Measurements from ENCODE around the gene TRAK1. TPM values are rescaled to one million over a fixed set of nuclear protein-coding genes. Genes with fewer than 3 reads are reported as not detected.
"Not testable (repeated sequence)": the region's sequence is repeated elsewhere in the genome, so short reads cannot be mapped to it uniquely, and the experiment has no call there.

Gene TRAK1
- polyA plus RNA-seq, 1 donor, result 49.7 TPM

DNA sequence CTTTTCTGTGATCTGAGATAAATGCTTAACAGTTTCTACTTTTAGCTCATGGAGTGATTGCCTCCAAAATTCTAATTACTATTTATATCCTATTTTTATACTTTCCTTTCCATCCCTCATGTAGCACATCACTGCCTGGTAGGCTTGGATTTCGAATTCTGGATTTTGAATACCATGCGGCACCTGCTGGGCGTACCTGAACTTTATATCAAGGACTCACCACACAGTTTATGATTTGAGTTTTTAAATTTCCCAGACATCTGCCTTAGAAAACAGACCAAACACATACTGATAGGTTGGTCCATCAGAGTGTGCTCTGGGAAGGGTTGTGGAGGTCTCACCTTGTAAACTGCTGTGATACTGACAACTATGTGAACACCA lies 6.4 kb downstream of the TRAK1 start:
- DNase-seq, result no peak

DNA sequence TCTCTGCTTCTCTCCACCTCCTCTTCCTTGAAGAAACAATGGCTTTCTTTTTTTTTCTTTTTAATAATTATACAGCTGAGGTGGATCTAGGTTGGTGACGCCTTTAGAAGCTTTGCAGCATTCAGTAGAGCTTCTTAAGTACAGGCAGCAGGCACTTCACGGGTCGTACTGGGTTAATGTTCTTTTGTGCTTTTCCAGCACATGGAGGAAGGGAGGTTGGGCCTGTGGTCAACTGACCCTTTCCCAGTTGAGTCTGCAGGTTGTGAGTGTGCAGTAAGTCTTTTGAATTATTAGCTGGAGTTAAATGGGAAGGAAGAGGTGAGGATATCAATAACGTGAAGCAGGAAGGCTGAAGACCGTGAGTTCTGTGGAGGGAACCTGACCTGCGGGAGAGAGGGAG lies 7.0 kb downstream of the TRAK1 start:
- no peak for DNase-seq

DNA sequence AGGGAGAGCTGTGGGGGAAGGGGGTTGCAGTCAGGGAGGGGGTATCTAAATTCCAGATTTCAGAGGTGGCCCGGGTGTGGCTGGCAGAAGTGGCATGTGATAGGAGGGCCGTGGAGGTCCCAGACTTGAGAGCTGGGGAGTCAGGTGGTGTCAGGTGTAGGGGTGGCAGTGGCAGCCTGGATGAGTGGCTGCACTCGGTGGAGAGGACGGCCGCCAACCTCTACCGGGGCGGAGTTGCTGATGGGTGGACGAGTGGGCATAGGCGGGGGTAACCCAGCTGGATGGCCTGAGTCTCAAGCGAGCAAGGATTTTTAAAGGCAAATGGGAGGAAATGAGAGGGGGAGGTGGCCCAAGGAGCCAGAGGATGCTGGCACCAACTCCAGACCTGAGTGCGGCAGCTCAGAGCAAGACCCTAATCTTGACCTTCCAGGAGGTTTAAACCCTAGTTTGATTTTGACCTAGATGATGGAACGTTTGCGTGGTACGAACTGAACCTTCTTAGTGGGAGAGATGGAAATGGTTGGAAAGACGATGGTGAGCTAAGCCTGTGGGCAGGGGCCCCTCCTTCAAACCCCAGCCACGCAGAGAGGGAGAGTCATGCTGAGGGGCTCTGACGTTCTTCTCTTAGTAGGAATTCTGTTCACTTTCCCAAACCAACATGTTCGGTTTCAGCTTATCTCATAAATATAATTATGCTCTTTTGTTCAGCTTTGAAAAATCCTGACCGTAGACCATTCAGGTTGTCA lies 8.0 kb downstream of the TRAK1 start:
- DNase-seq, result no peak

DNA sequence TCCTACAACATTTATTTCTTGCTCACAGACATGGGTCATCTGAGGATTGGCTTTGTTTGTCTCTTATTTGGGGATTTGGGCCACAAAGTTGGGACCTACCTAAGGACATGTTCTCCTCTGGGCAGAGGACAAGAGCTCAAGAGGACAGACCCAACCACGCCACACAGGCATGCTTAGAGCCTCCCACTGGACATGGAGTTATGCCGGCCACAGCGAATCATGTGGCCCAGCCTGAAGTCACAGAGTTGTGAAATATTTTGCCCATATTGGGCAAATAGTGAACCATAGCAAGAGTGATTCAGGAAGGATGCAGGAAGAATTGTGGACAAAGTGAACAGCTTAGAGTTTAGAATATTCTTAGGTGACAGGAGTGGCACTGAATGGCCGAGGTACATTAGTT lies 9.9 kb downstream of the TRAK1 start:
- DNase-seq, result no peak

DNA sequence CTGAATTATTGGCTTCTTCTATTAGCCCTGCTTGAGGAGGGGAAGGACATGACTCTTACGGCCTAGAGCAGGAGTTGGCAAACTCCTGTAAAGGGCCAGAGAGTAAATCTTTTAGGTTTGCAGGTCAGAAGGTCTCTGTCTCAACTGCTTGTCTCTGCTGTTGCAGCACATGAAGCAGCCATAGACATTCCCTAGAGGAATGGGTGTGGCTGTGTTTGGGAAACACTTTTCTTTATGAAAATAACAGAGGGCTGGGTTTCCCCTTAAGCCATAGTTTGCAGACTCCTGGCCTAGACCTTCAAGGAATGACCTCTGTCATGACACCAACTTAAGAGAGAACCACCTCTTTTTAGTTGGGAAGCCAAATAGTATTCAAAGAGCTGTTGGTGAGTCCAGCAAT lies 10.3 kb downstream of the TRAK1 start:
- DNase-seq, result no peak

DNA sequence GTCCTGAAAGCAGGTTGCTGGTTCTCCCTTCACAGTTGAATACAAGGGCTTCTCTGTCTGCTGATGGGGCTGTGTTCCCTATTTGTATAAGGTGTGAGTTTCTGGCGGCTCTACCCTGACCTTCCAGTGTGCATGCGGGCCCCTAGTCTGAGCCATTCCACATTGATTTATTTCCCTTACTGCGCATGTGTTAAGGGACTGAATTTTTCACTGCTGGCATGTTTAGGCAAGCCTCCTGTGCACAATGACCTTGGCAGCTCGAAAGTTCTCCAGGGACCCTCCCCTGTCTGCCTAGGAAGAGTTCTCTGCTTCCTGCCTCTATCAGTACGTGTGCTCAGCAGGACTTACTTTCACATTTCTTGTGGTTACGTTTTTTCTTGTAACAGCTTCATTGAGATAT lies 11.4 kb downstream of the TRAK1 start:
- DNase-seq, result no peak

DNA sequence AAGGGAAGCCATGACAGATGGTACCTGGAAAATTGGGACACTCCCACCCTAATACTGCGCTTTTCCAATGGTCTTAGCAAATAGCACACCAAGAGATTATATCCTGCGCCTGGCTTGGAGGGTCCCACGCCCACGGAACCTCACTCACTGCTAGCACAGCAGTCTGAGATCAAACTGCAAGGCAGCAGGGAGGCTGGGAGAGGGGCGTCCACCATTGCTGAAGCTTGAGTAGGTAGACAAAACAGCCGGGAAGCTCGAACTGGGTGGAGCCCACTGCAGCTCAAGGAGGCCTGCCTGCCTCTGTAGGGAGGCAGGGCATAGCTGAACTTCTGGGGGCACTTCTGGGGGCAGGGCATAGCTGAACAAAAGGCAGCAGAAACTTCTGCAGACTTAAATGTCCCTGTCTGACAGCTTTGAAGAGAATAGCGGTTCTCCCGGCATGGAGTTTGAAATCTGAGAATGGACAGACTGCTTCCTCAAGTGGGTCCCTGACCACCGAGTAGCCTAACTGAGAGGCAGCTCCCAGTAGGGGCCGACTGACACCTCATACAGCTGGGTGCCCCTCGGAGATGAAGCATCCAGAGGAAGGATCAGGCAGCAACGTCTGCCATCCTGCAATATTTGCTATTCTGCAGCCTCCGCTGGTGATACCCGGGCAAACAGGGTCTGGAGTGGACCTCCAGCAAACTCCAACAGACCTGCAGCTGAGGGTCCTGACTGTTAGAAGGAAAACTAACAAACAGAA lies 12.9 kb downstream of the TRAK1 start:
- not testable (repeated sequence) for DNase-seq

DNA sequence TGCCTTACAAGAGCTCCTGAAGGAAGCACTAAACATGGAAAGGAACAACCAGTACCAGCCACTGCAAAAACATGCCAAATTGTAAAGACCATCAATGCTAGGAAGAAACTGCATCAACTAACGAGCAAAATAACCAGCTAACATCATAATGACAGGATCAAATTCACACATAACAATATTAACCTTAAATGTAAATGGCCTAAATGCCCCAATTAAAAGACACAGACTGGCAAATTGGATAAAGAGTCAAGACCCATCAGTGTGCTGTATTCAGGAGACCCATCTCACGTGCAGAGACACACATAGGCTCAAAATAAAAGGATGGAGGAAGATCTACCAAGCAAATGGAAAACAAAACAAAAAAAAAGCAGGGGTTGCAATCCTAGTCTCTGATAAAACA lies 14.8 kb downstream of the TRAK1 start:
- not testable (repeated sequence) for DNase-seq

DNA sequence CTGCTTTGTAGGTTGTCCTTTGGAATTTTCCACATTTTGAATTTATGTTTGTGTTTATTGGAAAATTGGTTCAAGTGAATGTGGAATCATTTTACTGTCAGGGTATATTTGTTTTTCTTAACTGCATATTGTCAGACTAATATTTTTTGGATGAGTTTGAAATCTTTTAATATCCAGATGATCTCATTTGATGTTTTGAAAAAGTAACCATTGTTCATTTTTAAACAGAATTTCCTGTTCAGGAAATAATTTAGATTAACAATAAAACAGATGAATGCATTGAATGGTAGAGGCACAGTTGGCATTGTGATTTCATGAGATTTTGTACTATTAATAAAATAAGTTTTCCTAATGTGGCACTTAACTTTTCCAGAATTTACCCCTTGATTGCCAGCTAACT lies 15.5 kb downstream of the TRAK1 start:
- DNase-seq, result no peak

DNA sequence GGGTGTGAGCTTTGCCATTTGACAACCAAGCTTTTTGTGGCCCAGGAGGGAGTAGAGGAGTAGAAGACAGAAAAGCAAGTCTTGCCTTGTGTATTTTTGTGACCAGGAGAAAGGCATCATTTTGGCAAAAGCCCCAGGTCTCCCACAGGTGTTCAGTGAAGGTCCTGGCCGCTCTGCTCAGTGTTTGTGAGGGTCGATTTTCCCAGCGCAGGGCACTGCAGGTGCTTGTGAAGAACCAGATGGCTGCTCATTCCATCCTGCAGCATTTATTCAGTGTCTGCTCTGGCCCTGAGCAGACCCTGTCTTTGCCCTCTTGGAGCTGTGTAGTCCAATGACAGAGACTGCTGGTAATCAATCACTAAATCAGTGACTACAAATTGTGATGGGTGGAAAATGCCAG lies 19.5 kb downstream of the TRAK1 start:
- DNase-seq, result no peak

DNA sequence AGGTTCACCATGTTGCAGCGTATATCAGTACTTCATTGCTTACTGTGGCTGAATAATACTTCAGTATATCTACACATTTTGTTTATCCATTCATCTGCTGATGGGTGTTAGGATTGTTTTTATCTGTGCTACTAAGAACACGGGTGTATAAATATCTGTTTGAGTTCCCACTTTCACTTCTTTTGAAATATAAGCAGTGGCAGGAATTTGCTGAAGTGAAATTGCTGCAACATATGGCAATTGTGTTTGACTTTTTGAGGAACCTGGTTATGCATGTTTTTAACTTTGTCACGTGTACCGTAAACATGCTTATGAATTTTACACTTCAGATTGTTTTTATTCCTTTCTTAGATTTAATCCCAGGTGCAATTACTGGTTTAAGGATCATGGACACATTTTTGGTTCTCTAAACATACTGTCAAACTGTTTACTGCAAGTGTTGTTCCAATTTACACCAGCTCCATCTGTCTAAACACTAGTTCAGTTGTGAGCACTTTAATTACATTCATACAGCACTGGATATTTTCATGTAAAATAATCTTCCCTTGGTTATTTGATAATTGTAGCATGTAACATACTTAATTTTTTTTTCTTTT lies 23.1 kb downstream of the TRAK1 start:
- DNase-seq, result no peak

DNA sequence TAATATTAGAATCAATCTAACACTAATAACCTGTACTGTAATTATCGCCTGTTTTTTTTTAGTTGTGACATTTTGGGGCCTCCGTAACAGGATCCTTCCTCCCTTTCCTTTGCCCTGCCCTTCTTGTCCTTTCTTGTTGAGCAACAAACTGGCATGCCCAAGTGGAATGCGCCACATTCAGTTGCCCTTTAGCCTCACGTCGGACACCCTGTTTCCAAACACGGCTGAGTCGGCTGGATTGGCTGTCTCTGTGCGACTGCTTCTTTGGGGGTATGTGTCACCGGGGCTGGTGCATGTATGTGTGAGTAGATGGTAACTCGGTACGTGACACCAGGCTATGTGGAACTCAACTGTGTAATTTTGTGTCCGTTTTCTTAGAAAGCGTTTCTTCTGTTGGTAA lies 24.1 kb downstream of the TRAK1 start:
- DNase-seq, result no peak

DNA sequence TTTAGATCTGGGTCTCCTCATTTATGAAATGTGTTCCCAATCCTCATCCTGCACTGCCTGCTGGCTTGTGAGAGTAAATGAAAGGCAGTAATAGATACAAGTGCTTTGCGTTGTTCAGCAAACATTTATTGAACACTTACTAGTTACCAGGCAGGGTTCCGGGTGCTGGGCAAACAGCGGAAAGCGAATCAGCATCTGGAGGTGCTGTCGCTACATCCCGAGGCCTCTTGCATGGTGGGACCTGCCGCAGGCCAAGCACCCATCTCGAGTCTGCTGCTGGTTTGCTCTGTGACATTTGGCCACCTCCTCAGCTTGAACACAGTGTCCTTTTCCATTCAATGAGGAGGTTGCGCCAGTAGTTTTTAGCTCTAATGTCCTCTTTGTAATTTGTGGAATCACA lies 24.8 kb downstream of the TRAK1 start:
- no peak for DNase-seq

DNA sequence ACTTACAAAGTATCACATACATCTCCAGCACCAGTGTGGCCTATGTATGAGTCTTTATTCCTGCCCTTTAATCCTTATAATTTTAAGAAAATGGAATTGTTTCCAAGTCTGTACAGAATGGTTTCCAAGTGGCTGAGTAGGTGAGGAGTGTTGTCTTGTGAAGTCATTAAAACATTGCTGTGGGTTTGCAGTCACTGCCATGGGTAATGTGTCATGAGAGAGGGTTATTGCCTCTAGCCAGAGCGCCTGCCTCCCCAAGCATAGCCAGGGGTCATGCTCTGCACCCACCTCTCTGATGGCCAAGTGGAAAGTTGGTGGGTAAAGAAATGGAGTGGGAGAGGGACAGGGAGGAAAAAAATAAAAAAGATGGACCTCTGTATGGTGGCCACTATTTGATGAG lies 25.3 kb downstream of the TRAK1 start:
- no peak for DNase-seq

DNA sequence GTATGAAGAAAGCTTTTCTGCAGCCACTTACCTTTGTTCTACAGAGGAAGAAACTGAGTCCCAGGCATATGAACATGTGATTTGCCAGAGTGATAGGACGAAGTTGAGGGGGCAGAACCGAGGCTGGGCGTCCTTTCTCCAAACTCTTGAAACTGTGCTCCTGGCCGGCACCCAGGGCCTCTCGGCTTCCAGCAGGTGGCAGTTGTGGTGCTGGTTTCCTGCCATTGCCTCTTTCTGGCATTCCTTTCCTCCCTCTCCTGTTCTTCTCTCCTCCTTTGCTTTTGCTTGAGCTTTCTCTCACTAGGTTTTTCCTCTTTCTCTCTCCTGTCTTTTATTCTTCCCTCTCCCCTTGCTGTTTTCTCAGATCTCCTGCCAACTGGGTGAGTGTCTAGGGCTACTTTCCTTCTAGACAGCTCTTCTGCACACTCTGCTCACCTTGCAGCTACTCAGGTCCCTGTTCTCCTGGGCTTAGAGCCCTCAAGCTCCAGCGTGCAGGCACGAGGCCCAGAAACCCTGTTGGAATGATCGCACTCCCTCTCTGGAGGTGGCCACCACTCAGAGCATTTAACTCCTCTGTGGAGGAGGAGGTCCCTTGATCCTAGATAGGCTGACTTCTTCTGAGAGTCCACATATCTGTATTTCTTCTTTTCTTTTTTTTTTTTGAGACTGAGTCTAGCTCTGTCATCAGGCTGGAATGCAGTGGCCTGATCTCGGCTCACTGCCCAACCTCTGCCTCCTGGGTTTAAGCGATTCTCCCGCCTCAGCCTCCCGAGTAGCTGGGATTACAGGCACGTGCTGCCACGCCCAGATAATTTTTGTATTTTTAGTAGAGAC lies 26.2 kb downstream of the TRAK1 start:
- no peak for DNase-seq

DNA sequence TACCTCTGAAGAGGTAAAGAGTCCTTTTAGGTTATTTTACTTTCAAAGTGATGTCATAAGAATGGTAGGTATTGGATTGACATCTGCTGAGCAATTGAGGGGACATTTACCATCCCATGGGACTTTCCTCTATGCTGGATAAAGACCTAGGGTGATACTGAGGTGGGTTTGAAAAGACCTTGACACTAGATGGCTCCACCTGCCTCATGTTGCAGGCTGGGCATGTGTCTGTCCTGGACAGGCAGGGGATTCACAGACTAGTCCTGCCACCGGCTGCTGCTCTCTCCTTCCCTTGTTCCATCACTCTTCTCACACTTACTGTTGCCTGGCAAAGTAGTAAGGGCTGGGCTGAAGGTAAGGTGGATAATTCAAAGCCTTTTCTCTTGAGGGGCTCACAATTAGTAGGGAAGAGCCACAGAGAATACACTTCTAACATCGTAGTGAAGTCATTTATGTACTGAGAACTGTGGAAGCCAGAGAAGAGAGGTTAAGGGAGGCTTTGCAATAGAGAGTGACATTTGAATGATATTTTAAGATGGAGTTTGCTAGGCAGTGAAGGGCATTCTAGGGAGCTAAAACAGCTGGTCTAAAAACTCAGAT lies 27.7 kb downstream of the TRAK1 start:
- no peak for DNase-seq

DNA sequence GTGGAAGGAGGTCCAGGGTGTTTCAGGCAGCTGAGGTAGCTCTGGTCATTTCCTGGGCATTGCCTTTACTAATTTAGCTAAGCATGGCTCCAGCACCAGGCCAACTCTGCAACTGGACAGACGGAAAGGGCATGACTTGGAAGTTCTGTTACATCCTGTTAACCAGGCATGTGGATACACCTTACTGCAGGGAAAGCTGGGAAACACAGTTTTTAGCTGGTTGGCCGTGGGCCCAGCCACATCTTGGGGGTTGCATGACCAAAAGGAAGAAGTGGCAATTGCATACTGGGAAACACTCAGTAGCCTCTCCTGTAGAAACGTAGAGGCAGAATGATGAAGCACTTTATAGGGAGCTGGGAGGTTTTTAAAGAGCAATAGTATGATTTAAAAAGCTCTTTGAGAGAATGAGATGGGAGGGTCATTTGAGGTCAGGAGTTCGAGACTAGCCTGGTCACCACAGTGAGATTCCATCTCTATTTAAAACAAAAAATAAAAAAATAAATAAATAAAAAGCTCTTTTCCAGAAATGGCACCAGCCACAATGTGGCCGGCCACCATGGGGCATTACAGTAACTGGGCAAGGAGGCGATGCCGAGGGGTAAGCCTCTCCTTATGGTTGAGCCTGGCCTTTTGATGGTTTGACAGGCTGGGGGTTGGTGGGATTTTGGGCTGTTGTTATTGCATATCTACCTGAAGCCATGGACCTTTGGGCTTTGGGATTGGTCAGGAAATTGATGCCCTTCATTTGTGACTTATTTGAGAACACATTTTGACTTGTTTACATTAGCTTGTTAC lies 28.6 kb downstream of the TRAK1 start:
- DNase-seq, result no peak

DNA sequence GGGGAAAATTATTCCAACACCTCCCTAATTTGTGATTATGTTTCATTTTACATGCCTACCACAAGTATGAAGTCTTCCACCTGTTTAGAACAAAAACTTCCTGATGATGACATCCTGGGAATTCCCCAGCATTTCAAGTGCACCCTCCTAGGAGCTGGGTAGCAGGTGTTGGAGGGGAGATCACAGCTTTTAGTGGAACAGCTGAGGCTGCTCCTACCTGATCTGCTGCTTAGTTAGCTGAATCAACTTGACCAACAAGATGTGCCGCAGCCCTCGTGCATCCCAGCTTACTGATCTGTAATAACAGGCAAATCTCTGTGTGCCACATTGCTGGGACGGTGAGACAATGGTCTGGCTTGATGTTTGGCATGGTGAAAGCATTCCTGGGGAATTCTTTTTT lies 29.7 kb downstream of the TRAK1 start:
- no peak for DNase-seq

DNA sequence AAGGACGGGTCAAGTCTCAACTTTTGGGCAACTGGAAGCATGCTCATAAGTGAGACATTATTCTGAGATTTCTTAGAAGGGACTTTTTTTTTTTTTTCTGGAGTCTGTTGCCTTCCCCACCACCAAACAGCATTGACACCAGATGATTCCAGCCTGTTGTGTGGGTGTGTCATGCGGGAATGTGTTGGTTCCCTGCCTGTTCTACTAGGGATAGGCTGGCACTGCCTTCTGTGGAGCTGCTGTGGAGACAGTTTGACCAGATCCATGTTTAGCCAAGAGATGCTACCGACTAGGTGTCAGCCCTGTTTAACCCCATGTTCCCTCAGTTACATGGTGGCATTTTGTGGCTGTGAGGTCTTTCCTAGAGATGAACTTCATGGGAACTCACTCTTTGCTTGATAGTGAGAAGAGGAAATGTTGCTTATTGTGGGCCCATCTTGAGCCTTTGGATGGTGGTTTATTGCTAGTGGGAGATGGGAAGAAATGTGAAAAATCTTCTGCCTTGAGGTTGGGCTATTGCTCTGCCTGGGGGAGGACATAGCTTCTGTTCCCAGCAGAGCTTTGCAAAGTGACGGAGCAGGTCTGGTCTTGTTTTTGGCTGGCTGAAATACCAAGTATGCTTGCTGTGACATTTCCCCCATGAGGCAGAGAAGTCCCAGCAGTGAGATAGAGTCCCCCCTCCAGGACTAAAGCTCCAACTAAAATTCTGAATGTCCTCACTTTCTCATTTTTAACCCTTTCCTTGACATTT lies 31.3 kb downstream of the TRAK1 start:
- no peak for DNase-seq

DNA sequence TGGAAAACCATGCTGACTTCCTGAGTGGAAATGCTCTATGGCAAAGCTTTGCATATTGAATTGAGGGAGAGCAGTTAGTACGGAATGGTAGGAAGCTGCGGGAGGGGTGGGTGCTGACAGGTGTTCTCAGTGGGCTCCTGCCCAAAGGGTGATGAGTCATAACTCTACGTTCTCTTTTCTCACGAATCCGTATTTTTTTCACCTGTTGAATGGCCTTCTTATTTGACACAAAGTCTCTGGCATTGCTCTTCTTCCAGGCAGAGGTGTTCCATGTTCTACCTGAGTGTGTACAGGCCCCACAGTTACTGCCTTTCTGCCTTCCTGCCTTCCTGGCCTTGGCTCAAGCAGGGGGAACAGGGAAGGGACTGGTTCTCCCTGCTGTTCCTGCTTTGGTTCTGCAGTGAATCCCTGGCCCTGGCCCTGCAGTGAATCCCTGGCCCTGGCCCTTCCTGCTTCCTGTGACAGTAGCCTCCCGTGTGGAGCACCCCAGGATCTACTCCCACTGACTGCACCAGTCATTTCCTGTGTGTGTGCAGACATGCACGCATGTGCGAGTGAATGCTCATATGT lies 31.9 kb downstream of the TRAK1 start:
- no peak for DNase-seq

Data from left kidney (tissue), 2 donors.